GM19372 (cell line): ENCODE results near the gene ZNF438.

ENCODE experiments used
- ATAC-seq: cut with Tn5 transposase; IDR thresholded peaks from one replicate; pipeline ENCODE4 v1.9.1; 2021; ENCODE audit warnings: mild to moderate bottlenecking, low read depth, moderate library complexity; ENCODE audit not compliant: unreplicated experiment

Gene ZNF438

DNA sequence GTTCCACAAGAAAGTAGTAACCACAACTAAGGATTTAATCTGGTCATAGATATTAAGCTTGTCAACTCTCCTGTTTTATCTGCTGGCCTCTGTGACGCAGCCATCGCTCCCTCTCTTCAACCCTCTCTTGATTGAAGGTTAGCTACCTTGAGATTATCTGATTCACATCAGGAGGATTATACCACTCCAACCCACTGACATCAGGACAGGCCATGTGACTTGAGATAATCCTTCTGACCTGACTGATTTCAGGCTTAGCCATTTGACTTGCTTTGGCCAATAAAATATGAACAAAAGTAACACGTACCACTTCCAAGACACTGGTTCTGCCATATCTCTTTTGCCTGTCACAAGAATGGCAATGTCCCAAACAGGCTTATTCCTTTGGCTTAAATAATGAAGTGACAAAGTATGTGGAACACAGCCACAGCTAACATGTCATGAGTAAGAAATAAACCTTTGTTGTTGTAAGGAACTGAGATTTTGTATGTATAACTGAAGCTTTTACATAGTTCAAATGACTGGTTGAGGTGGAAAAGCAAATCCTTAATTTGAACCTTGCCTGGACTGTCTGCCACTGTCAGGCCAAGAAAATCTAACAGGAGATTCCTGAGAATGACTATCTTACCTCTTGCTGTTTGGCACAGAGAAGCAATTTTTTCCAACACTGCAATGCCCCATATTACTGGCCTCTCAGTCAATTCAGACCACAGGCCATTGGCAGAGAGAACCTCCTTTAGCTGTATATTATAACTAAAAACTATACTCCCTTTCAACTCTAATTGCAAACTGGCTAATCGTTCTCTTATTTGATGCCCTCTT lies 13.9 kb downstream of the ZNF438 start:
- no peak for ATAC-seq

DNA sequence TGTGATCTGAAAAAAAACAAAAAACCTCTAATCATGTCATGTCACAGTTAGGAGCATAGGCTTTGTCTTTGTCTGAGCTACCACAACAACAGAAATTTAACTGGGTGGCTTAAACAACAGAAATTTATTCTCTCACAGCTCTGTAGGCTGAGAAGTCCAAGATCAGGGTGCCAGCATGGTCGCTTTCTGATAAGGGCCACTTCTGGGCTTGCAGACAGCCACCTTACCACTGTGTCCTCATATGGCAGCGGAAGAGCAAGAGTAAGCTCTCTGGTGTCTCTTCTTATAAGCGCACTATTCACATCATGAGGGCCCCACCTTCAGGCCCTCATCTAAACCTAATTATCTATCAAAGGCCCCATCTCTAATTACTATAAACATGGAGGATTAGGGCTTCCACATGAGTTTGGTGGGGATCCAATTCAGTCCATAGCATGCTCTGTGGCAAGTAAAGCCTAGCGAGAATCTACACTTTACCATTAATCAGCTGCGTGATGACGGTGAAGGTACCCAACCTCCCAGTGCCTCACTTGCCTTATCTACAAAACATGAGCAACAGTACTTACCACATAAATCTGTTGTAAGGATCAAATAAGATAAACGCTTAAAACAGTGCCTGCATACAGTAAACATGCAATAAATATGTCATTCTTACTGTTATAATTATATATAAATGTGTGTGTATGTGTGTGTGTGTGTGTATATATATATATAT lies 17.3 kb downstream of the ZNF438 start:
- ATAC-seq = no peak

- no peak for ATAC-seq
Measured at GRCh38 chr10:31013331-31013730, 18.3 kb downstream of the ZNF438 start.

DNA sequence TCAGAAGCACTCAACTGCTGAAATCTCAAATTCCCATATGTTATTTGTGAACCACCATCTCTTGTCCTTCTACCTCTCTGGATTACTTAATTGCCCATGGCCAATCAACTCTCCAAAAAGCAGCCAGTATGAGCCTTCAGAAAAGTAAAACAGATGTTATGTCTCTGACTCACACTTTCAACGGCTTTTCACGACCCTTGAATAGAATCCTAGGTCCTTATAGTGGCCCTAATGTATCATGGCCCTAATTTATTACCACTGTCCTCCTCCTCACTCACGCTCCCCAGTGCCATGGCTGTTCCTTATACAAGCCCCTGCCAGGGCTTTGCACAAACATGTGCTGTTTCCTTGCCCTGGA lies 20.0 kb downstream of the ZNF438 start:
- ATAC-seq = no peak

DNA sequence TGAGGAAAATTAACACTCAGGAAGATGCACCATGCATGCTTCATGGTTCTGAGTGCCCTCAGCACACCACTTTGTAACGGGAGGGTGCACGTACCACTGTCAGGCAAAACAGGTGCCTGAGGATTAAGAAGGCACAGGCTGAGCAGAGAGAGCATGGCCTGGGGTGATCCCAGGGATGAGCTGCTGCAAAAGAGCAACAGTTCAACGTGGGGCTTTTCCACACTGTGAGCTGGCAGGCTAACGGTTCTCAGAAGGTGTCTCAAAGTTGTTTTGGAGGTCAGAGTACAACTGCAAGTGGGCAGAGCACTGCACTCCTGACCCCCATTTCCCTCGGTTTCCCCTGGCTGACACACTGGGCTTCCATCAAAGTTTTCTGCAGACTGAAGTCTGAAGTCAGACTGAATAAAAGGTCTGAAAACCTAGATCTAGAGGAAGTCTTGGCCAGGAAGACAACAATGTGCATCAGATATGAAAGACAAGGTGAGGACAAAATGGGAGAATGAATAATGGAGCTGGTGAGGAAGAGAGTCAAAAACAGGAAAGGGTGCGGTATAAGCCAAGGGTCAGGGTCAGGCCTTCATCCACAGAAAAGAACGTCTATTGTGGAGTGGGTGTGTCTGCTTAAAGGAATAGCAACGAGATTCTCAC lies 20.5 kb downstream of the ZNF438 start:
- ATAC-seq = no peak

- no peak for ATAC-seq
Measured at GRCh38 chr10:31010062-31010461, 21.6 kb downstream of the ZNF438 start.

GRCh38 chr10:31005895-31006294 lies 25.8 kb downstream of the ZNF438 start:
- ATAC-seq = no peak

DNA sequence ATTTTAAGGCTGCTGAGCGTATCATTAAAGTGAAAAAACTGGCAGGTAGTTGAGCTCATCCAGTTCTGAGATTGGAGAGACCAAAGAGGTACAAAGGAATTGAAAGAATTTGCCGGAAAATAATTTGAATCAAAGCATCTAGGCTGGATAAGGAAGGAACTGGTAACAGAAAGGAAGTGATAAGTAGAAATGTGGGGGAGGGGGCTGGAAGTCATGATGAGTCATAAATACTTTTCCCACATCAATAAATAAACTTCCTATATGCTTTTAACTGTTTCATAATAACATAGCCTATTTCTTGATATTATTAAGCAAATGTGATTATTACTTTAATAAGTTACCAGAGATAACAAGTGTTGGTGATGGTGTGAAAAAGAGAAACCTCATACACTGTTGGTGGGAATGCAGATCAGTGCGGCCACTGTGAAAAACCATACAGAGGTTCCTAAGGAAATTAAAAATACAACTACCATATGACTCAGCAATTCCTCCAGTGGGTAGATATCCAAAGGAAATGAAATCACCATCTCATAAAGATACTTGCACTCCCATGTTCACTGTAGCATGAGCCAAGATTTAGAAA lies 27.0 kb downstream of the ZNF438 start:
- no peak for ATAC-seq

DNA sequence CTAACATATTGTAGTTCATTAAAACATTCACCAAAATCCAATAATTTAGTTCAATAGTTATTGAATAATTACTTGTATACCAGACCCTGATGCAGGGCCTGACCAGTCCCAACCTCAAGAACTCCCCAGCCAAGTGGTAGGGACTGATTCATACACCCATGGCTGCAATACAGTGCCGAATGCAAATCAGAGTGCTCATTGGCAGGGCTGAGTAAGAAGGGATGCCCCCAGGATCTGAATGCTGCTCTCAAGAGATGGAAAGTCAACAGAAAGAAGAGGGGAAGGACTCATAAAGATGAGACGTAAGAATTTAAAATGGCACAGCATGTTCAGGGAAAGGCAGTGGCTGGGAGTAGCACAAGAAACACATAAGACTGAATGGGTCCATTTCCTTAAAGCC lies 29.9 kb downstream of the ZNF438 start:
- ATAC-seq = no peak

- ATAC-seq = no peak
Measured at GRCh38 chr10:31000867-31001266, 30.8 kb downstream of the ZNF438 start.

GRCh38 chr10:31000071-31000782 lies 31.4 kb downstream of the ZNF438 start:
- no peak for ATAC-seq

DNA sequence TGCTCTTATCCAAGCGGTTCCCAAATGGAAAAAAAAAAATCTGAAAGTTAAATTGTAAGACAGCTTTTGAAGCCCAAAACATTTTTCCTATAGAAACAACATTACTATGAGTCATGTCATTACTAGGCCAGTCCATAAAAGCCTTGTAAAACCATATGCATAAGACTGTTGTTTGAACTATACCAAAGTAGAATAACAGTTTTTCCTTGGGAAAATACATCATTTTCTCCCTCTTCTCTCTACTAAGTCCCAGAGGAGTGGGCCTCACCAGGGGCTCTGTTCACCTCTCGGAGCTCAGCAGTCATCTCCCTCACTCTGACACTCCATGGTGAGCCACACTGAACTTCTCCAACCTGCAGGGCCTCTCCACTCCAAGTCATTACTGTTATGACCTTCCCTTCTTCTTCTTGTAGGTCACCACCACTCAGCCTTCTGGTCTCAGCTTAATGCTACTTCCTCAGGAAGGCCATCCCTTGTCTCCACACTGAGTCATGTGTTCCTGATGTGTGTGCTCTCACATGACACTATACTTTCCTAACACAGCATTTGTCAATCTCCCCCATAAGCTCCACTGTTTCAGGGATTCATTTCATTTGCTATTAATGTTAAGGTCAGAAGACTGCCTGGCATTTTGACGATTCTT lies 32.5 kb downstream of the ZNF438 start:
- no peak for ATAC-seq

GRCh38 chr10:30997536-30998235 lies 34.0 kb downstream of the ZNF438 start:
- no peak for ATAC-seq

- no peak for ATAC-seq
Measured at GRCh38 chr10:30996481-30997005, 35.1 kb downstream of the ZNF438 start.

GRCh38 chr10:30995081-30995770 lies 36.4 kb downstream of the ZNF438 start:
- ATAC-seq = no peak

DNA sequence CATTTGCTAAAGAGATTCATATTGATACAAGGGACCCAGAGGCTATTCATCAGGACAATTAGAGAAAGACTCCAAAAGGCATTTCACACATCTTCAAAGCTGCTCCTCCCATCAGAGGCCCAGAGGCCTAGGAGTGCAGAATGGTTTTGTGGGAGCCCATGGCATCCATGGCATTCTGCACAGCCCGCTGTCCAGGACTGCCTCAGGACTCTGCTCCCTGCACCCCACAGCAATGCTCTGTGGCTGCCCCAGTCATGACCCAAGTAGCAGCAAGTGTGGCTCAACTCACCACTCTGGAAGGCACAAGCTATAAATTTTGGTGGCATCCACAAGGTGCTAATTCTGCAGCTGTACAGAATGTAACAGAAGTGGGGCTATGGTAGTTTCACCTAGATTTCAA lies 38.5 kb downstream of the ZNF438 start:
- ATAC-seq = no peak

DNA sequence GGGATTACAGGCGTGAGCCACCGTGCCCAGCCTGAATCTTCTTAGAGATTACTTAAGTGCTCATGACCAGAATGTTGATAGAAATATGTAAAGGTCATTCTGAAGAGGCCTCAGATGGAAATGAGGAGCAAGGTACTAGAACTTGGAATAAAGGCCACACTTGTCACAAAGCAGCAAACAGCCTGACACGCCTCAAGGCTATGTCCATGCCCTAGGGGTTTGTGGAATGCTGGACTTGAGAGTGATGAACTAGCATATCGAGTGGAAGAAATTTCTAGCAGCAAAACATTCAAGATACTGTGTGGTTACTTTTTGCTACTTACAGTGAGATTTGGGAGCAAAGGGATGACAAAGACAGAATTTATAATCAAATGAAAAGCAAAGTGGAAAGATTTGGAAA lies 39.0 kb downstream of the ZNF438 start:
- ATAC-seq = no peak

GRCh38 chr10:30991647-30992011 lies 40.0 kb downstream of the ZNF438 start:
- no peak for ATAC-seq
